ENCODE measurements around the gene L1CAM. TPM values are rescaled to one million over a fixed set of nuclear protein-coding genes. Genes with fewer than 3 reads are reported as not detected.

Gene L1CAM
- total and polyA plus RNA-seq, 4 donors: 0.28 to 0.59 (median 0.39) TPM; not detected in 1

- no peaks in the 10 kb centered on the region for H3K36me3 ChIP-seq (ENCODE audit: control insufficient read depth in 4 of 4, insufficient read depth in 3 of 4, low read depth in 1 of 4, low read length in 3 of 4)
- H3K9me3 ChIP-seq (ENCODE audit: control insufficient read depth in 4 of 4, low read length in 3 of 4): no peaks in the 10 kb centered on the region
- TF ChIP-seq RXRA (IDR thresholded peaks at IDR 0.05) (no peak), NR2F2 (IDR thresholded peaks at IDR 0.05) (peak; percentile 57)
- H3K27me3 ChIP-seq (ENCODE audit: control insufficient read depth in 4 of 4, insufficient read depth in 4 of 4, low read length in 3 of 4): no peaks in the 10 kb centered on the region
- 62% methylated on average over 40 of the region's 40 CpGs for WGBS
- H3K4me1 ChIP-seq (ENCODE audit: control insufficient read depth in 4 of 4, insufficient read depth in 4 of 4, low read length in 3 of 4): peaks cover 3 to 15% (median 7%) of the 10 kb centered on the region in 4 donors
- H3K9ac ChIP-seq (ENCODE audit: low read depth in 1 of 2, low read length in 2 of 2): no peak overlapping the region
- no peak overlapping the region for H3K4me3 ChIP-seq (ENCODE audit: low read depth in 1 of 3, low read length in 3 of 3)
- no peak overlapping the region for H3K27ac ChIP-seq (ENCODE audit: low read depth in 1 of 2, low read length in 2 of 2)
- no peak for DNase-seq (ENCODE audit: low spot score)
These were observed 35.8 kb upstream of the L1CAM start for GRCh38 chrX:153921511-153922446.

- Histone ChIP-seq H3K27ac (ENCODE audit: low read depth in 1 of 2, low read length in 2 of 2) (no peak overlapping the region), H3K36me3 (ENCODE audit: control insufficient read depth in 4 of 4, insufficient read depth in 3 of 4, low read depth in 1 of 4, low read length in 3 of 4) (no peaks in the 10 kb centered on the region), H3K4me3 (ENCODE audit: low read depth in 1 of 3, low read length in 3 of 3) (no peak overlapping the region), H3K9ac (ENCODE audit: low read depth in 1 of 2, low read length in 2 of 2) (no peak overlapping the region), H3K27me3 (ENCODE audit: control insufficient read depth in 4 of 4, insufficient read depth in 4 of 4, low read length in 3 of 4) (no peaks in the 10 kb centered on the region), H3K4me1 (ENCODE audit: control insufficient read depth in 4 of 4, insufficient read depth in 4 of 4, low read length in 3 of 4) (peaks cover 3 to 10% (median 7%) of the 10 kb centered on the region in 4 donors), H3K9me3 (ENCODE audit: control insufficient read depth in 4 of 4, low read length in 3 of 4) (no peaks in the 10 kb centered on the region)
- WGBS: 76% methylated on average over 16 of the region's 16 CpGs
- DNase-seq (ENCODE audit: low spot score): no peak
- TF ChIP-seq NR2F2 (IDR thresholded peaks at IDR 0.05) (no peak), FOXA2 (IDR thresholded peaks at IDR 0.05) (no peak), GABPA (IDR thresholded peaks at IDR 0.05 in 1 of 2, conservative IDR thresholded peaks at IDR 0.05 in 1 of 2) (no peak), RAD21 (IDR thresholded peaks at IDR 0.05) (no peak), YY1 (IDR thresholded peaks at IDR 0.05) (no peak), CTCF (IDR thresholded peaks at IDR 0.05; ENCODE audit: low read depth, low read length, missing input control) (no peak), JUND (IDR thresholded peaks at IDR 0.05) (no peak), SP1 (IDR thresholded peaks at IDR 0.05) (no peak), FOXA1 (IDR thresholded peaks at IDR 0.05) (no peak), HNF4G (IDR thresholded peaks at IDR 0.05) (no peak), MAX (IDR thresholded peaks at IDR 0.05) (no peak), ATF3 (IDR thresholded peaks at IDR 0.05) (no peak), TAF1 (conservative IDR thresholded peaks at IDR 0.05) (no peak), REST (IDR thresholded peaks at IDR 0.05) (no peak), EGR1 (IDR thresholded peaks at IDR 0.05; ENCODE audit: low read depth in 2 of 2) (no peak), HNF4A (conservative IDR thresholded peaks at IDR 0.05) (no peak), RXRA (IDR thresholded peaks at IDR 0.05) (no peak), ZBTB33 (IDR thresholded peaks at IDR 0.05) (no peak)
These were observed 35.1 kb upstream of the L1CAM start for GRCh38 chrX:153921070-153921469.
